Measurements from ENCODE around the gene SLC29A3. TPM values are rescaled to one million over a fixed set of nuclear protein-coding genes. Genes with fewer than 3 reads are reported as not detected.

Gene SLC29A3
- total RNA-seq, 2 experiments from 2014 or later = 2.9 to 3.3 TPM

- TF ChIP-seq, protein P1, sequence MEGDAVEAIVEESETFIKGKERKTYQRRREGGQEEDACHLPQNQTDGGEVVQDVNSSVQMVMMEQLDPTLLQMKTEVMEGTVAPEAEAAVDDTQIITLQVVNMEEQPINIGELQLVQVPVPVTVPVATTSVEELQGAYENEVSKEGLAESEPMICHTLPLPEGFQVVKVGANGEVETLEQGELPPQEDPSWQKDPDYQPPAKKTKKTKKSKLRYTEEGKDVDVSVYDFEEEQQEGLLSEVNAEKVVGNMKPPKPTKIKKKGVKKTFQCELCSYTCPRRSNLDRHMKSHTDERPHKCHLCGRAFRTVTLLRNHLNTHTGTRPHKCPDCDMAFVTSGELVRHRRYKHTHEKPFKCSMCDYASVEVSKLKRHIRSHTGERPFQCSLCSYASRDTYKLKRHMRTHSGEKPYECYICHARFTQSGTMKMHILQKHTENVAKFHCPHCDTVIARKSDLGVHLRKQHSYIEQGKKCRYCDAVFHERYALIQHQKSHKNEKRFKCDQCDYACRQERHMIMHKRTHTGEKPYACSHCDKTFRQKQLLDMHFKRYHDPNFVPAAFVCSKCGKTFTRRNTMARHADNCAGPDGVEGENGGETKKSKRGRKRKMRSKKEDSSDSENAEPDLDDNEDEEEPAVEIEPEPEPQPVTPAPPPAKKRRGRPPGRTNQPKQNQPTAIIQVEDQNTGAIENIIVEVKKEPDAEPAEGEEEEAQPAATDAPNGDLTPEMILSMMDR (IDR thresholded peaks at IDR 0.05) = no peak
- ChIA-PET CTCF (no interaction called here), POLR2A (no interaction called here)
- Mint-ChIP-seq H3K9me3 (no peaks in the 10 kb centered on the region), H3K4me3 (no peak overlapping the region), H3K27me3 (no peaks in the 10 kb centered on the region), H3K27ac (no peak overlapping the region), H3K4me1 (ENCODE audit: low read depth) (peaks cover 20% of the 10 kb centered on the region), H3K36me3 (ENCODE audit: low read depth) (no peaks in the 10 kb centered on the region)
- intact Hi-C loops (cut with micrococcal nuclease) = no loop called here
- ATAC-seq = no peak
- no peak for DNase-seq
Measured at GRCh38 chr10:71347587-71348395, 28.7 kb downstream of the SLC29A3 start.

GRCh38 chr10:71348850-71349249 is 29.8 kb downstream of the SLC29A3 start:
- no peaks in the 10 kb centered on the region for H3K27me3 Mint-ChIP-seq
- intact Hi-C loops (cut with micrococcal nuclease) = no loop called here
- POLR2A ChIA-PET = no interaction called here
- TF ChIP-seq, protein P1 (IDR thresholded peaks at IDR 0.05) = no peak
- DNase-seq (no peak), ATAC-seq (no peak)
- CTCF ChIA-PET = no interaction called here
- H3K36me3 Mint-ChIP-seq (ENCODE audit: low read depth) = no peaks in the 10 kb centered on the region
- no peak overlapping the region for H3K27ac Mint-ChIP-seq
- peaks cover 20% of the 10 kb centered on the region for H3K4me1 Mint-ChIP-seq (ENCODE audit: low read depth)
- H3K4me3 Mint-ChIP-seq = no peak overlapping the region
- H3K9me3 Mint-ChIP-seq = no peaks in the 10 kb centered on the region

GRCh38 chr10:71349406-71349805 is 30.3 kb downstream of the SLC29A3 start:
- H3K4me1 Mint-ChIP-seq (ENCODE audit: low read depth) = peaks cover 20% of the 10 kb centered on the region
- H3K9me3 Mint-ChIP-seq = no peaks in the 10 kb centered on the region
- H3K27ac Mint-ChIP-seq = no peak overlapping the region
- POLR2A ChIA-PET = no interaction called here
- ATAC-seq (no peak), DNase-seq (no peak)
- TF ChIP-seq, protein P1 (IDR thresholded peaks at IDR 0.05) = no peak
- no peak overlapping the region for H3K4me3 Mint-ChIP-seq
- intact Hi-C loops (cut with micrococcal nuclease) = no loop called here
- CTCF ChIA-PET = no interaction called here
- no peaks in the 10 kb centered on the region for H3K36me3 Mint-ChIP-seq (ENCODE audit: low read depth)
- no peaks in the 10 kb centered on the region for H3K27me3 Mint-ChIP-seq

DNA sequence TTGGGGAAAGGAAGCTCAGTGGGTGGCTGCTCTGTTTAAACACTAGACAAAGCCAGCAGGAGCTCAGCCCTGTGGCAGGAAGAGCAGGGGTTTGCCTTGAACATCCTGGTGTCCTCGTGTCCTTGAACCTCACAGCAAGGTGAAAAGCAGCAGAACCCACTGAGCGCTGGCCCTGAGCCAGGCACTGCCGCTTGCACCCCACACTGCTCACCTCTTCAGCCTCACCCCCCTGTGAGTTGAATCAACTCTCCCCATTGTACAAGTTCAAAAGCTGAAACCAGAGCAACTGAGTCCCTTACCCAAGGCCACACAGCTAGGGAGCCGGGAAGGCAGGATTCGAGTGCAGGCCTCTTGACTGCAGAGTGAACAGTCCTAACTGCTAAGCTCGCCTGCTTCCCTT is 32.0 kb downstream of the SLC29A3 start:
- peaks cover 1% of the 10 kb centered on the region for H3K36me3 Mint-ChIP-seq (ENCODE audit: low read depth)
- POLR2A ChIA-PET = interaction anchor here (0.7 kb wide), 1 partner anchor 31 kb away, joined by 3 read pairs; no protein-coding TSS in a partner anchor
- ATAC-seq = no peak

More for the DNA sequence above, 32.0 kb downstream of the SLC29A3 start:
- intact Hi-C loops (cut with micrococcal nuclease) = no loop called here
- peaks cover 20% of the 10 kb centered on the region for H3K4me1 Mint-ChIP-seq (ENCODE audit: low read depth)
- TF ChIP-seq, protein P1 (IDR thresholded peaks at IDR 0.05) = no peak
- DNase-seq = peak; percentile 5
- no peak overlapping the region for H3K4me3 Mint-ChIP-seq
- H3K9me3 Mint-ChIP-seq = no peaks in the 10 kb centered on the region
- CTCF ChIA-PET = interaction anchor here (0.8 to 1.3 kb wide), 2 partner anchors 32 to 37 kb away, joined by 3 read pairs; partner anchors contain the start of gene SLC29A3
- no peak overlapping the region for H3K27ac Mint-ChIP-seq
- no peaks in the 10 kb centered on the region for H3K27me3 Mint-ChIP-seq

Measured in activated CD8-positive, alpha-beta T cell treated with anti-CD3 and anti-CD28 coated beads for 36 hours (primary cell).